ENCODE measurements around the gene SLC7A6. TPM values are rescaled to one million over a fixed set of nuclear protein-coding genes. Genes with fewer than 3 reads are reported as not detected.

SLC7A6 gene
- total RNA-seq, 4 donors from 2014 or later: 23.4 to 55.6 (median 37.4) TPM

- H3K4me3 ChIP-seq (ENCODE audit: low read depth, poor library complexity, severe bottlenecking): no peak overlapping the region
- WGBS, 2 donors: 60 to 63% methylated on average over 11 of the region's 11 CpGs
- TF ChIP-seq, protein P1, sequence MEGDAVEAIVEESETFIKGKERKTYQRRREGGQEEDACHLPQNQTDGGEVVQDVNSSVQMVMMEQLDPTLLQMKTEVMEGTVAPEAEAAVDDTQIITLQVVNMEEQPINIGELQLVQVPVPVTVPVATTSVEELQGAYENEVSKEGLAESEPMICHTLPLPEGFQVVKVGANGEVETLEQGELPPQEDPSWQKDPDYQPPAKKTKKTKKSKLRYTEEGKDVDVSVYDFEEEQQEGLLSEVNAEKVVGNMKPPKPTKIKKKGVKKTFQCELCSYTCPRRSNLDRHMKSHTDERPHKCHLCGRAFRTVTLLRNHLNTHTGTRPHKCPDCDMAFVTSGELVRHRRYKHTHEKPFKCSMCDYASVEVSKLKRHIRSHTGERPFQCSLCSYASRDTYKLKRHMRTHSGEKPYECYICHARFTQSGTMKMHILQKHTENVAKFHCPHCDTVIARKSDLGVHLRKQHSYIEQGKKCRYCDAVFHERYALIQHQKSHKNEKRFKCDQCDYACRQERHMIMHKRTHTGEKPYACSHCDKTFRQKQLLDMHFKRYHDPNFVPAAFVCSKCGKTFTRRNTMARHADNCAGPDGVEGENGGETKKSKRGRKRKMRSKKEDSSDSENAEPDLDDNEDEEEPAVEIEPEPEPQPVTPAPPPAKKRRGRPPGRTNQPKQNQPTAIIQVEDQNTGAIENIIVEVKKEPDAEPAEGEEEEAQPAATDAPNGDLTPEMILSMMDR (IDR thresholded peaks at IDR 0.05): no peak
- TF ChIP-seq POLR2A (IDR thresholded peaks at IDR 0.05): no peak
- intact Hi-C loops (cut with DNase I; ENCODE audit: low total_unique reads): no loop called here
- DNase-seq (ENCODE audit: low spot score in 2 of 2): no peak
Observed at GRCh38 chr16:68299571-68300453, 35.5 kb downstream of the SLC7A6 start.

GRCh38 chr16:68300734-68301459 is 36.6 kb downstream of the SLC7A6 start:
- 76 to 78% methylated on average over 7 of the region's 7 CpGs for WGBS, 2 donors
- no peak for TF ChIP-seq POLR2A (IDR thresholded peaks at IDR 0.05)
- TF ChIP-seq, protein P1 (IDR thresholded peaks at IDR 0.05): no peak
- intact Hi-C loops (cut with DNase I; ENCODE audit: low total_unique reads): no loop called here
- H3K4me3 ChIP-seq (ENCODE audit: low read depth, poor library complexity, severe bottlenecking): no peak overlapping the region
- no peak for DNase-seq (ENCODE audit: low spot score in 2 of 2)

DNA sequence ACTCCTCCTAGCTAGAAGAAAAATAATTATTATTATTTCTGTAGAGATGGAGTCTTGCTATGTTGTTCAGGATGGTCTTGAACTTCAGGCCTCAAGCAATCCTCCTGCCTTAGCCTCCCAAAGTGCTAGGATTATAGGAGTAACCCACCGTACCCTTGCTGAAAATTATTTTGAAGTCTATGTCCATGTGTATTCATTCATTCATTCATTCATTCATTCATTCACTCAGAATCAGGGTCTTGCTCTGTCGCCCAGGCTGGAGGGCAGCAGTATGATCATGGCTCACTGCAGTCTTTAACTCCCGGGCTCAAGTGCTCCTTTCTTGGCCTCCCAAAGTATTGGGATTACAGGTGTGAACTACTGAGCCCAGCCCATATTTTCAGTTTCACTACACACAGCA is 42.3 kb downstream of the SLC7A6 start:
- intact Hi-C loops (cut with DNase I; ENCODE audit: low total_unique reads): no loop called here
- DNase-seq (ENCODE audit: low spot score in 2 of 2): no peak
- WGBS, 2 donors: 89 to 90% methylated on average over 3 of the region's 3 CpGs
- no peak overlapping the region for H3K4me3 ChIP-seq (ENCODE audit: low read depth, poor library complexity, severe bottlenecking)
- no peak for TF ChIP-seq POLR2A (IDR thresholded peaks at IDR 0.05)
- TF ChIP-seq, protein P1 (IDR thresholded peaks at IDR 0.05): no peak

DNA sequence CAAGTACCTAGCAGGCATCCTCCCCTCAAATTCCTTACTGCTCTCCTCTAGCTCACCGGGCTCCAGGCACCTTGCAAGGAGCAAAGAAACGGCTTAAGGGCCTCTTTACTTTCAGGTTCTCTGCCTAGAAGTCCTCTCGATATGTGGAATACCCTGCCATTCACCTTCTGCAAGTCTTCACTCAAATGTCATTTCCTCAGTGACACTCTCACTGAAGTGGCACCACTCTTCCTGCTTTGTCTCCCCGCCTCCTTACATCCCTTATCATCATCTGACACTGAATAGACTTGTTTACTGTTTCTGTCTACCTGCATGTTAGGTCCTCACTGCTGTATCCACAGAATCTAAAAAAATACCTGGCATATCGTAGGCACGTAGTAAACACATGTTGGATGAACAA is 45.5 kb downstream of the SLC7A6 start:
- 39 to 44% methylated on average over 6 of the region's 6 CpGs for WGBS, 2 donors
- intact Hi-C loops (cut with DNase I; ENCODE audit: low total_unique reads): no loop called here
- no peak for DNase-seq (ENCODE audit: low spot score in 2 of 2)
- H3K4me3 ChIP-seq (ENCODE audit: low read depth, poor library complexity, severe bottlenecking): peak overlapping the region; percentile 88
- TF ChIP-seq POLR2A (IDR thresholded peaks at IDR 0.05): no peak
- TF ChIP-seq, protein P1 (IDR thresholded peaks at IDR 0.05): no peak

DNA sequence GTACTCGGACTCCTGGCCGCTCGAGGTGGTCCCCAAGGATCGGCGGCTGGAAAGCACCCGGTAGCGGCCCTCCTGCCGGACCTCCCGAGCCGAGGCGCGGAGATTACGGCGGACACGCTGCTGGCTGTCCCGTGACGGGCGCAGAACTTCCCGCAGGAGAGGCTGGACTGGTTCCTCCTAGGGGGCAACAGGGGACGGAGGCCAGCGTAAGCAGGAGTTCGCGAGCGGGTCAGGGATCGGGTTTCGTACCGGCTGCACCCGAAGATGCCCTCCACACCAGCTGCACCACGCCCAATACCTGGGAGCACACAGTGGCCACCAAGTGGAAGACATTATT is 46.1 kb downstream of the SLC7A6 start:
- H3K4me3 ChIP-seq (ENCODE audit: low read depth, poor library complexity, severe bottlenecking): peak overlapping the region; percentile 88
- intact Hi-C loops (cut with DNase I; ENCODE audit: low total_unique reads): no loop called here
- 2% methylated on average over 11 to 13 of the region's 29 CpGs for WGBS, 2 donors
- DNase-seq (ENCODE audit: low spot score in 2 of 2): peak in 1 of 2 donors; percentile 85
- TF ChIP-seq POLR2A (IDR thresholded peaks at IDR 0.05): no peak
- TF ChIP-seq, protein P1 (IDR thresholded peaks at IDR 0.05): no peak
